Measurements from ENCODE around the gene NR4A2. TPM values are rescaled to one million over a fixed set of nuclear protein-coding genes. Genes with fewer than 3 reads are reported as not detected.

The NR4A2 gene
- polyA plus RNA-seq, 1 of the 3 experiments (the other 2 are of a cell fraction), result 16.2 TPM

DNA sequence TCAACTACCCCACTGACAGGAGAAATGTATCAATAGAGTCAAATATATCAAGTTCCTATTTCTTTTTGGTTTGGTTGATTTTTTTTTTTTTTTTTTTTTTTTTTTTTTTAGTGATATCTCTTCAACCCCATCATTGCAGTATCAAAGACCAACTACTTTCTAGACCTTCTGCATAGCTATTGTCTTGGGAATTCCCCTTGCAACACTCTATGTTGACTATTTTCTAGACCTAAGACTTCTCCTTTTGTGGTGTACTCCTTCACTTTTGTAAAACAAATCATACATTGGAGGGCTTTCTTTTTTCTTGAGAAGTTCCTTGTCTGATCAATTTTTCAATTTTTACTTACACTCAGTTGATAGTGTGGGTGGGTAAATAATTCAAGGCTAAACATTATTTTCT, 46.5 kb upstream of the NR4A2 start:
- TF ChIP-seq, protein P1, sequence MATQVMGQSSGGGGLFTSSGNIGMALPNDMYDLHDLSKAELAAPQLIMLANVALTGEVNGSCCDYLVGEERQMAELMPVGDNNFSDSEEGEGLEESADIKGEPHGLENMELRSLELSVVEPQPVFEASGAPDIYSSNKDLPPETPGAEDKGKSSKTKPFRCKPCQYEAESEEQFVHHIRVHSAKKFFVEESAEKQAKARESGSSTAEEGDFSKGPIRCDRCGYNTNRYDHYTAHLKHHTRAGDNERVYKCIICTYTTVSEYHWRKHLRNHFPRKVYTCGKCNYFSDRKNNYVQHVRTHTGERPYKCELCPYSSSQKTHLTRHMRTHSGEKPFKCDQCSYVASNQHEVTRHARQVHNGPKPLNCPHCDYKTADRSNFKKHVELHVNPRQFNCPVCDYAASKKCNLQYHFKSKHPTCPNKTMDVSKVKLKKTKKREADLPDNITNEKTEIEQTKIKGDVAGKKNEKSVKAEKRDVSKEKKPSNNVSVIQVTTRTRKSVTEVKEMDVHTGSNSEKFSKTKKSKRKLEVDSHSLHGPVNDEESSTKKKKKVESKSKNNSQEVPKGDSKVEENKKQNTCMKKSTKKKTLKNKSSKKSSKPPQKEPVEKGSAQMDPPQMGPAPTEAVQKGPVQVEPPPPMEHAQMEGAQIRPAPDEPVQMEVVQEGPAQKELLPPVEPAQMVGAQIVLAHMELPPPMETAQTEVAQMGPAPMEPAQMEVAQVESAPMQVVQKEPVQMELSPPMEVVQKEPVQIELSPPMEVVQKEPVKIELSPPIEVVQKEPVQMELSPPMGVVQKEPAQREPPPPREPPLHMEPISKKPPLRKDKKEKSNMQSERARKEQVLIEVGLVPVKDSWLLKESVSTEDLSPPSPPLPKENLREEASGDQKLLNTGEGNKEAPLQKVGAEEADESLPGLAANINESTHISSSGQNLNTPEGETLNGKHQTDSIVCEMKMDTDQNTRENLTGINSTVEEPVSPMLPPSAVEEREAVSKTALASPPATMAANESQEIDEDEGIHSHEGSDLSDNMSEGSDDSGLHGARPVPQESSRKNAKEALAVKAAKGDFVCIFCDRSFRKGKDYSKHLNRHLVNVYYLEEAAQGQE (IDR thresholded peaks at IDR 0.05; ENCODE audit: low read depth, low read length), result no peak
- TF ChIP-seq NRF1 (IDR thresholded peaks at IDR 0.05; ENCODE audit: low read depth, low read length), result no peak
- no peak for TF ChIP-seq RAD21 (IDR thresholded peaks at IDR 0.05; ENCODE audit: low read length)
- no peak for TF ChIP-seq NFIC (IDR thresholded peaks at IDR 0.05; ENCODE audit: borderline replicate concordance)
- no peak for TF ChIP-seq SIN3A (IDR thresholded peaks at IDR 0.05; ENCODE audit: borderline replicate concordance, low read depth, low read length)
- no peak for TF ChIP-seq YY1 (IDR thresholded peaks at IDR 0.05; ENCODE audit: low read depth)
- TF ChIP-seq TCF12 (IDR thresholded peaks at IDR 0.05), result no peak
- TF ChIP-seq FOXM1 (IDR thresholded peaks at IDR 0.05; ENCODE audit: low read depth), result no peak
- TF ChIP-seq, protein P2, sequence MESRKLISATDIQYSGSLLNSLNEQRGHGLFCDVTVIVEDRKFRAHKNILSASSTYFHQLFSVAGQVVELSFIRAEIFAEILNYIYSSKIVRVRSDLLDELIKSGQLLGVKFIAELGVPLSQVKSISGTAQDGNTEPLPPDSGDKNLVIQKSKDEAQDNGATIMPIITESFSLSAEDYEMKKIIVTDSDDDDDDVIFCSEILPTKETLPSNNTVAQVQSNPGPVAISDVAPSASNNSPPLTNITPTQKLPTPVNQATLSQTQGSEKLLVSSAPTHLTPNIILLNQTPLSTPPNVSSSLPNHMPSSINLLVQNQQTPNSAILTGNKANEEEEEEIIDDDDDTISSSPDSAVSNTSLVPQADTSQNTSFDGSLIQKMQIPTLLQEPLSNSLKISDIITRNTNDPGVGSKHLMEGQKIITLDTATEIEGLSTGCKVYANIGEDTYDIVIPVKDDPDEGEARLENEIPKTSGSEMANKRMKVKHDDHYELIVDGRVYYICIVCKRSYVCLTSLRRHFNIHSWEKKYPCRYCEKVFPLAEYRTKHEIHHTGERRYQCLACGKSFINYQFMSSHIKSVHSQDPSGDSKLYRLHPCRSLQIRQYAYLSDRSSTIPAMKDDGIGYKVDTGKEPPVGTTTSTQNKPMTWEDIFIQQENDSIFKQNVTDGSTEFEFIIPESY (IDR thresholded peaks at IDR 0.05; ENCODE audit: borderline replicate concordance, low read depth), result no peak
- TF ChIP-seq FOXJ3 (CRISPR knock-in tag; IDR thresholded peaks at IDR 0.05), result no peak
- no peak for TF ChIP-seq GABPA (IDR thresholded peaks at IDR 0.05; ENCODE audit: low read depth)
- TF ChIP-seq CHD2 (IDR thresholded peaks at IDR 0.05; ENCODE audit: low read length, partially characterized antibody), result no peak
- no peak for TF ChIP-seq MEF2A (IDR thresholded peaks at IDR 0.05; ENCODE audit: borderline replicate concordance, low read depth)
- TF ChIP-seq SMC3 (IDR thresholded peaks at IDR 0.05; ENCODE audit: low read depth, low read length), result no peak
- no peak for TF ChIP-seq FOSL2 (IDR thresholded peaks at IDR 0.05; ENCODE audit: borderline replicate concordance, low read depth)
- no peak for TF ChIP-seq EP300 (IDR thresholded peaks at IDR 0.05; ENCODE audit: borderline replicate concordance in 1 of 2, low read depth in 1 of 2, low read length in 1 of 2)
- no peak for TF ChIP-seq TAF1 (IDR thresholded peaks at IDR 0.05; ENCODE audit: borderline replicate concordance, low read depth, low read length)

More for the DNA sequence above, 46.5 kb upstream of the NR4A2 start:
- Histone ChIP-seq H3K9me3 (no peaks in the 10 kb centered on the region), H4K20me1 (ENCODE audit: insufficient read depth) (no peaks in the 10 kb centered on the region), H3K79me2 (ENCODE audit: insufficient read depth) (no peaks in the 10 kb centered on the region), H3K9me2 (no peaks in the 10 kb centered on the region), H3K27ac (ENCODE audit: low read depth in 2 of 2, low read length in 1 of 2) (no peak overlapping the region), H3K9ac (no peak overlapping the region), H2AFZ (ENCODE audit: low read depth) (no peak overlapping the region), H3K4me1 (ENCODE audit: control insufficient read depth in 1 of 2, insufficient read depth in 2 of 2, low read depth in 1 of 2, low read length in 1 of 2) (no peaks in the 10 kb centered on the region), H3K4me2 (no peak overlapping the region), H3F3A (replicated peaks; ENCODE audit: insufficient read depth) (no peaks in the 10 kb centered on the region), H3K27me3 (ENCODE audit: insufficient read depth) (peaks cover 7% of the 10 kb centered on the region; the same call in 1 of the 2 replicates), H3K36me3 (replicated peaks in 1 of 2; ENCODE audit: control insufficient read depth in 1 of 2, insufficient read depth in 2 of 2, low read length in 1 of 2) (no peaks in the 10 kb centered on the region), H3K4me3 (ENCODE audit: low read depth in 2 of 2, low read length in 1 of 2) (no peak overlapping the region)
- DNase-seq, result no peak
- POLR2A ChIA-PET, result no interaction called here
- CTCF ChIA-PET, result interaction anchor here (0.6 kb wide), 1 partner anchor 9 kb away, joined by 3 read pairs; no protein-coding TSS in a partner anchor
